Activated CD4-positive, CD25-positive, alpha-beta regulatory T cell (primary cell): ENCODE measurements around the gene ADAMTS14.

Source experiments
- DNase-seq, 4 experiments: peaks; one replicate each; lab custom pipeline; 2025; lab: John Stamatoyannopoulos, UW

ADAMTS14 gene

GRCh38 chr10:70692043-70692603 is 19.8 kb downstream of the ADAMTS14 start:
- DNase-seq, result no peak

DNA sequence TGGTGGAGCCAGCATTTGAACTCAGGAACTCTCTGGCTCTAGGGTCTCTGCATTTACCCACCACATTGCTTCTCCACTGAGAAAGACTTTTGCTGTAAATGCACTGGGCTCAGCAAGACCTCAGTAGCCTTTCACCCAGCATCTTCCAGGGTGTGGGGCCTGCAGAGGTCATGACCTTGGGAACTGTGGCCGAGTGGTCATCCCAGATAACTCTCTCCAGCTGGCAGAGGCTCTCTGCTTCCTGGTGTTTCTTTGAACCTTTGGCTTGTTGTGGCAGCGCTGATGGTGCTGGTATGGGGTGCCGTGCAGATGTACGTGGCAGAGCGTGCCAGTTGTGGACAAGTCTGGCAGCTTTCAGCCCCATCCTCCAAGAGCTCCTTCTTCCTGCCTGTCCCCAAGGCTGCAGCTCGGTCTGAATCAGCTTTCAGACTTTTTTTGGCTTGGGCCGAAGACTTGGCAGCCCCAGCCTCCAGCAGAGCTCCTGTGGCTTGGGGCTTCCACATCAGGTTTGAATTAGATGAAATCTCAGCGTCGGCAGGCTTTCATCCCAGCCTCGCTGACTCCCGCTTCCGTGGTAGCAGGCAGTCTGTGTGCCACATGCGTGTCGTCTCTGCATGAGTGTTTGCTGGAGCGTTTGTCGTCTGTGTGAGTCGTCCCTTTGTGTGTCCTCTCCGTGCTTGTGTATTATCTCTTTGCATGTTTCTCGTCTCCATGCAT is 21.5 kb downstream of the ADAMTS14 start:
- DNase-seq, result no peak

- no peak for DNase-seq
Measured at GRCh38 chr10:70694418-70695141, 22.3 kb downstream of the ADAMTS14 start.

- DNase-seq, result no peak
Measured at GRCh38 chr10:70695241-70696030, 23.1 kb downstream of the ADAMTS14 start.

- DNase-seq, result no peak
Measured at GRCh38 chr10:70698211-70698610, 25.9 kb downstream of the ADAMTS14 start.

- DNase-seq, result no peak
Measured at GRCh38 chr10:70699063-70699658, 26.9 kb downstream of the ADAMTS14 start.

DNA sequence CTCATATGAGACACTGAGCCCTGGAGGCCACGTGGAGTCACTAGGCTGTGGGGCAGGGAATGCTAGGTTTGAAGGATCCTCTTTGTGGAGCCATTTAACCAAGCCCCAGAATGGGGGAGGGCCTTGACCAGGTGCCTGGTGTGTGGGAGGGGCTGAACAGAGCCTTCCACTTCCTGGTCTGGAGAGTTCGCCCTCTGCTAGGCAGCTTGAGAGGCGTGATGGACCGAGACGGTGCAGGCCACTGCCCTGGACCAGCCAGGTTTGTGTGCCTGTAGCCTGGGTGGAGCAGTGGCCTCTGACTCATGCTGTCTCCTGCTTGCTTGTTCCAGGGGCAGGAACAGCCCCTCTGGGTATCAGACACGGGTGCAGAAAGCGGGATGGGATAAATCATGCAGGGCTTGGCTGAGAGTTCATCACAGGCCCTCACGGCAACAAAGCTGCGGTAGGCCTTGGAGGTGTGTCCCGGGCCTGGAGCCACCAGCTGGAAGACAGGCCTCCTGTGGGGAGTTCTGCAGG is 27.4 kb downstream of the ADAMTS14 start:
- no peak for DNase-seq

DNA sequence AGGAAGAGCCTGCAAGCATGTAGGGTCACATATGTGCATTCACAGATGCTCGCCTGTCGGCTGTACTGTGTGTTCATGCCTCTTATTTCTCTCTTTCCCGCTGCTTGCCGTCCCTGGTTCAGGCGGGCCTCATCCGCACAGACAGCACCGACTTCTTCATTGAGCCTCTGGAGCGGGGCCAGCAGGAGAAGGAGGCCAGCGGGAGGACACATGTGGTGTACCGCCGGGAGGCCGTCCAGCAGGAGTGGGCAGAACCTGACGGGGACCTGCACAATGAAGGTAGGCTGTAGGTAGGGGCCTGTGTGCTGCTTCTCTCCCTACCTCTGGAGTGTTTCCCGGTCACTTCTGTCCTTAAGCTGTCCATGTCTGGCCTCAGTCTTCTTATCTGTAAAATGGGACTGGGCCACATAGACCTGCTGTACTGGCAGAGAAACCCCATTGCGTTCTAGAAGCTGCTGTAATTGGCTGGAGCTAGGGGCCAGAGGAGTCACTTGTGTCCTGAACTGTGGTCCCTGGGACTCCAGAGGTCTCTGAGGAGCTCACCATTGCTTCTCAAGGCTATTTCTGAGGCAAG is 30.0 kb downstream of the ADAMTS14 start:
- DNase-seq, result no peak

DNA sequence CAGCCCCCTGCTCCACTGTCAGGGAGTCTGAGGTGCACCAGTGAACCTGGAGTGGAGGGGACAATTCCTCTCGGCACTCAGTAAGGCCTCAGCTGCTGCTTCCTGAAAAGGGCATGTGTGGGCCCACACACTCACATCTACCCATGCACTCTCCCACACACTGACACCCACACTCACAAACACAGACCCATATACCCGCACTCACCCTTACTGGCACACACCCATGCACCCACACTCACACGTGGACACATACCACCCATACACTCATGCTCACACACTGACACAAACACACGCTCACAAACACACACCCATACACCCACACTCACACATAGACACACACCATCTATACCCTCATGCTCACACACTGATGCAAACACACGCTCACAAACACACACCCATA is 31.9 kb downstream of the ADAMTS14 start:
- no peak for DNase-seq

DNA sequence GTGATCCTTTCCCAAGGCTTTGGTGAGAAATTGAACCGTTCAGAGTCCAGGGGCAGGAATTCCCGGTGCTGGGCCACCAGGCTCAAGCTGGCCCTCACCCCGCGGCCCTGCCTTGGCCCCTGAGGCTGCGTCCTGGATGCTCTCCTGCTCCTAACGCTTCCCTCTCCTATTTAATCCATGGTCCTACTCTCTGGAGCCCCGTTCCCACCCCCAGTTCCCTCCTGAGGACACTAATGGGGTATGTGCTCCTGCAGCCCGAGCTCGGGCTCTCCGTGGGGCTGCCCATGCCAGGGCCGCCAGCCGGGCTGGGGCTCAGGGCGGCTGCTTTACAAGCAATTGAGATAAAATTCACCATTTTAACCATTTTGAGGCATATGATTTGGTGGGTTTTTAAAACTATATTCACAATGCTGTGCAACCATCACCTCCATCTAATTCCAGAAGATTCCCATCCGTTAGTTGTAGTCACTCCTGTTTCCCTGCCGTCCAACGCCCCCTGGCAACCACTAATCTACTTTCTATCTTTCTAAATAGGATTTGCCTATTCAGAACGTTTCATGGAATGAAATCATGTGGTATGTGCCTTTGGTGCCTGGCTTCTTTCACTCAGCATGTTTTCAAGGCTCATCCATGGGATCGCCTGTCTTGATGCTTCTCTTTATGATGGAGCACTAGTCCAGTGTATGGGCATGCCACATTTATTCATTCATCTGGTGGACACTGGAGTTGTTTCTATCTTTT is 33.0 kb downstream of the ADAMTS14 start:
- DNase-seq, result no peak

GRCh38 chr10:70711177-70711576 is 38.9 kb downstream of the ADAMTS14 start:
- DNase-seq, result no peak

DNA sequence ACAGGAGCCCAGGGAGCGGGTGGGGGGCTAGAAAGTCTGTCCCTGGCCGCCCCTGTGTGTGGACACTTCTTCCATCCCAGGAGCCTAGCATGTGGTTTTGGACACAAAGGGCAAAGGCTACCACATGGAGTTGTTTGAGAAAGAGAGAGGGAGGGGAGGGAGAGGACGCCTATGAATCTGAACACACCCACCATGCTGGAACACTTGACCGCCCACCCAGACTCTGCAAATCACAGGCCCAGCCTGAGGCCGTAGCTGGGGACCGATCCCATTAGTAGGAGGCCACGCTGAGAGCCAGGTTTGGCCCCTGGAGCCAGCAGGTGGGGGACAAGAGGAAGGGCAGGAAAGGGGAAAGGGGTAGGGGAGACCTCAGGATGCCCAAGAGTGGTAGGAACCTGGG is 39.6 kb downstream of the ADAMTS14 start:
- no peak for DNase-seq

DNA sequence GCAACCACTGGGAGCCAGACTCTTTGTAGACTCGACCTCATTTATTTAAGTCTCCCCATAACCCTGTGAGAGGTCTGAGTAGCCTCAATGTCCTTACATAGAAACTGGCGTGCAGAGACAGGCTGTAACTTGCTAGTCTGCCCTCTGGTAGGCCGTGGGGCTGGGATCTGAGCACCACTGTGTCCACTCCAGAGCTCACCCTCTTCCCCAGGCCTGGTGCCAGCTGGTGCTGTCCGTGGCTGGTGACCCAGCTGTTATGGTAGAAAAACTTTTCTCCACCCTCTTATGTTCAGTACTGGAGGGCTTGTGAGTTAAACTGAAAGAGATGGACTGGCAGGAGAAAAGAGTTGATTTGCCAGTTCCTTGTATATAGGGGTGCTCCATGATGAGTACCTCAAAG is 41.9 kb downstream of the ADAMTS14 start:
- no peak for DNase-seq

DNA sequence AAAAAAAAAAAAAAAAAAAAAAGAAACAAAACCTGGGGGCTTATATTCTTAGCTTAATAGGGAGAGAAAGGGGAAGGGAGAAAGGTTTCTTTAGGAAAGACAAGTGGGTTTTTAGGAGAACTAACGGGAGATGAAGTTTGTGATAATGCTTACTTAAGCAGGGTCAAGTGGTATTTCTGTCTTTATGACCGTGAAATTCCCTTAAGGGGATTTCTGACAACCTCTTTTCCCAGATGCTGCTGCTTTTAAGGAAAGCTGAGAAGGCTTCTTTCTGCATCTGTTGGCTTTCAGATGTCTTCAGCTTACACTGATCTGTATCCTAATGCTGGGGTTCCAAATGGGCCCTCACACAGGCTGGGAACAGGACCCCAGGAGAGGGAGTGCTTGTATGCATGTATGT is 42.6 kb downstream of the ADAMTS14 start:
- no peak for DNase-seq

DNA sequence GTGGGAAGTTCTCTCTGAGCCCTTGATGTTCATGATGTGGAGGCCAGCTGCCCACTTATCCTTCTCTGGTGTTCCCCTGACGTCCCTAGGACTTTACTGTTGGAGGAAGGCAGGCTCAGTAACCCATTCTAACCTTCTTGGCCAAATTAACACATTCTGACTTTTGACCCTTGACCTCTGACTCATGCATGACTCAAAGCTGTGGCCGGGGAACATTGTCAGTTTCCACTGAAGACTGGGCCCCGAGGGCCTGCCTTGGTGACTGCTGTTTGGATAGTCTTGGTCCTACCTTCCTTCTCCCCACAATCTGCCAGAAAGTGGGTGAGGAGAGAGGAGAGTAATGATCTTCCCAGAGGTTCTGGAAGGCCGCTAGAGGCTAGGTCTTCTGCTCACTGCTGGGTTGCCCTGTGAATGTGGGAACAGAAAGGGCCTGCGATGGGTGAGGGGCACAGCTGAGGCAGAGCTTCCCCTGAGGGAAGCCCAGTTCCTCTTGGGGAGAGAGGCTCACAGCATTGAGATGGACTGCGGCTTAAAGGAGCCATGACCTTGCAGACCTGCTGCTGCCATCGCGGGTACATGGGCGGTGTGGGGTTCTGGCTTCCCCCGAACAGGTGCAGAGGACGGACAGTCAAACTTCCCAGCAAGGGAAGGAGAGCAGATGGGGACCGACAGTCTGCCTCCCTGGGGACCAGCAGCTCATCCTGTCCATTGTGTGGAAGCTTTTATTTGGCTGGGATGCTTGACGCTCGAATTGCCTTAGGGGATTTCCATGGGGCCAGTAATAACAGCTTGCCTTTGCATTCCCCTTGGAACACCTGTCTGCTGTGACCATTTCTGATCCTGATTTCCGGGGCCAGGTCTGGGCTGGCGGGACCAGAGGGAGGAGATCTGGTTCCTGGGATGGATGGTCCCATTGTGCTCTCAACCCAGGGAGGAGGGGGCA is 43.8 kb downstream of the ADAMTS14 start:
- no peak for DNase-seq

GRCh38 chr10:70722820-70723424 is 50.6 kb downstream of the ADAMTS14 start:
- DNase-seq, result no peak

DNA sequence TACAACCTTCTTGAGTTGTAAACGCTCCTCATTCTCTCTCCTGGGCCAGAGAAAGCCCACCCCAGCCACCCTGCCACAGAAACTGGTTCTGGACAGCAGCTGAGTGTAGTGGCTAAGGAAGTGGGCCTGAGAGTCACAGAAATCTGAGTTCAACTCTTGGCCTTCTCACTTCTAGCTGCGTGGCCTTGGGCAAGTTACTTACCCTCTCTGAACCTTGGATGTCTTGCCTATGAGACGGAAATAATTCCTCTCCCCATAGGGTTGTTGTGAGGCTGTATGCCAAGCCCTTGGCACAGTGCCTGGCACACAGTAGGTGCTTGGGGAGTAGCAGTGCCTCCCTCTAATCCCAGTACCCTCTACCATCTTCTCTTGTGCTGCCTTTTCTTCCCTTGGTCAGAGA is 51.5 kb downstream of the ADAMTS14 start:
- no peak for DNase-seq

- DNase-seq, result no peak
Measured at GRCh38 chr10:70726909-70727495, 54.7 kb downstream of the ADAMTS14 start.

GRCh38 chr10:70728328-70728727 is 56.0 kb downstream of the ADAMTS14 start:
- DNase-seq, result no peak
